ENCODE measurements around the gene DPP10. TPM values are rescaled to one million over a fixed set of nuclear protein-coding genes. Genes with fewer than 3 reads are reported as not detected.

The DPP10 gene
- total RNA-seq, 1 donor from 2014 or later, result 73.0 TPM

DNA sequence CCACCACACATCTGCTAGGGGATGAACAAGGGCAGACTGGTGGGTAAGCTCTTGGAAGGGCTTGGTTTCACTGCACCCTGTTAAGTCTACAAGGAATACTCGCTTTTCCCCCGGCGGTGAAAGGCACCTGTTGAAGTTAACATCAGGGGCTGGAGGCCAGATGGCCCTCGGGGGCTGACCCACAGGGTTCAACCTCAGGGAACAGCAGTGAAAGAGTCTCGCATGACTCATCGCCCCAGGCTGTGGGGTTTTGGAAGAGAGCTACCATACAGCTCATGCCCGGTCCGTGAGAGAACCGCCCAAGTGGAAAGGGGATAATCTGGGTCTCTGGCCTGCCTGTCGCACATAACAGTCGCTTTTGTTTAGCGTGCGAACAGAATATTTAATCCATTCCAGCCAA, 748.0 kb downstream of the DPP10 start:
- Mint-ChIP-seq H3K4me1 (peaks cover 6% of the 10 kb centered on the region), H3K9me3 (peaks cover 34% of the 10 kb centered on the region), H3K4me3 (no peak overlapping the region), H3K27ac (no peak overlapping the region), H3K36me3 (peaks cover 34% of the 10 kb centered on the region), H3K27me3 (ENCODE audit: low read depth) (no peaks in the 10 kb centered on the region)
- DNase-seq (ENCODE audit: low spot score in 2 of 2, unreplicated experiment in 2 of 2), result no peak
- TF ChIP-seq, protein P1, sequence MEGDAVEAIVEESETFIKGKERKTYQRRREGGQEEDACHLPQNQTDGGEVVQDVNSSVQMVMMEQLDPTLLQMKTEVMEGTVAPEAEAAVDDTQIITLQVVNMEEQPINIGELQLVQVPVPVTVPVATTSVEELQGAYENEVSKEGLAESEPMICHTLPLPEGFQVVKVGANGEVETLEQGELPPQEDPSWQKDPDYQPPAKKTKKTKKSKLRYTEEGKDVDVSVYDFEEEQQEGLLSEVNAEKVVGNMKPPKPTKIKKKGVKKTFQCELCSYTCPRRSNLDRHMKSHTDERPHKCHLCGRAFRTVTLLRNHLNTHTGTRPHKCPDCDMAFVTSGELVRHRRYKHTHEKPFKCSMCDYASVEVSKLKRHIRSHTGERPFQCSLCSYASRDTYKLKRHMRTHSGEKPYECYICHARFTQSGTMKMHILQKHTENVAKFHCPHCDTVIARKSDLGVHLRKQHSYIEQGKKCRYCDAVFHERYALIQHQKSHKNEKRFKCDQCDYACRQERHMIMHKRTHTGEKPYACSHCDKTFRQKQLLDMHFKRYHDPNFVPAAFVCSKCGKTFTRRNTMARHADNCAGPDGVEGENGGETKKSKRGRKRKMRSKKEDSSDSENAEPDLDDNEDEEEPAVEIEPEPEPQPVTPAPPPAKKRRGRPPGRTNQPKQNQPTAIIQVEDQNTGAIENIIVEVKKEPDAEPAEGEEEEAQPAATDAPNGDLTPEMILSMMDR (IDR thresholded peaks at IDR 0.05; ENCODE audit: unreplicated experiment), result no peak

DNA sequence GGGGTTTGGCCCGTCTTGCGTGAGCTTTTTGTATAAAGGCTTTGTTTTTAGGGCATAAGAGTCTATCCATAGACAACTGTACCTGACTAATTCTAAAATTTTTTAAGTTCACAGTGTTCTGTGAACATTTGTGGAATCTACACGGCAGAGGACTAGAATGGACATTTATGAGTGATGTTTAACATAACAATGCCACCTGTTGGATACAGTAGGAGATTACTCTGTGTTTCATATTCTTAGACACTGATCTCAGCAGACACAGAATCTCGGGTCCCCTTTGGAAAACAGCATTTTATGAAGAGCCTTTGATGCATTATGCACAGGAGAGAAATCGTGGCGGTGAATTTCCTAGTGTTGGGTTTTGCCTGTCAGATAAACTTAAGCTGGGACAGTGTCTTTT, 752.2 kb downstream of the DPP10 start:
- TF ChIP-seq, protein P1 (IDR thresholded peaks at IDR 0.05; ENCODE audit: unreplicated experiment), result no peak
- peaks cover 19% of the 10 kb centered on the region for H3K36me3 Mint-ChIP-seq
- peaks cover 35% of the 10 kb centered on the region for H3K4me1 Mint-ChIP-seq
- no peak overlapping the region for H3K27ac Mint-ChIP-seq
- H3K27me3 Mint-ChIP-seq (ENCODE audit: low read depth), result no peaks in the 10 kb centered on the region
- H3K4me3 Mint-ChIP-seq, result no peak overlapping the region
- no peak for DNase-seq (ENCODE audit: low spot score in 2 of 2, unreplicated experiment in 2 of 2)
- H3K9me3 Mint-ChIP-seq, result peaks cover 12% of the 10 kb centered on the region

DNA sequence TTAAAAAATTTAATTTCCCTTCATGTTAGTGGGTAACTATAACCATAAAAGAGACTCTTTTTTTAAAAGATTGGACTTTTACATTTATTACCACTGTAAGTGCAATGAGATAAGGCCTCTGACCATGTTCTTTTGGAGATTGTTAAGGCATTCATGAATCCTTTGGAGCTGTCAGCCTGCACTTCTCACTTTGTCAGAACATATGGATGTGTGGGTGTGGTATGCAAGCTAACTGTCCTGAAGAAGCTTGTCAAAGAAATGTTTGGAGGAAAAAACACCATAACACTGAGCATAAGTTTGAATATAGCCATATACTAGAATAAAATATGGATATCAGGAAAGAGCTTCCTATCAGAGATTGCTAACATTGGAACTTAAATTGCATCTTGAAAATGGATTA, 754.1 kb downstream of the DPP10 start:
- DNase-seq (ENCODE audit: low spot score in 2 of 2, unreplicated experiment in 2 of 2), result no peak
- H3K36me3 Mint-ChIP-seq, result peaks cover 4% of the 10 kb centered on the region
- H3K27ac Mint-ChIP-seq, result peak overlapping the region; percentile 78
- no peaks in the 10 kb centered on the region for H3K9me3 Mint-ChIP-seq
- H3K27me3 Mint-ChIP-seq (ENCODE audit: low read depth), result no peaks in the 10 kb centered on the region
- no peak overlapping the region for H3K4me3 Mint-ChIP-seq
- TF ChIP-seq, protein P1 (IDR thresholded peaks at IDR 0.05; ENCODE audit: unreplicated experiment), result no peak
- peaks cover 47% of the 10 kb centered on the region for H3K4me1 Mint-ChIP-seq

DNA sequence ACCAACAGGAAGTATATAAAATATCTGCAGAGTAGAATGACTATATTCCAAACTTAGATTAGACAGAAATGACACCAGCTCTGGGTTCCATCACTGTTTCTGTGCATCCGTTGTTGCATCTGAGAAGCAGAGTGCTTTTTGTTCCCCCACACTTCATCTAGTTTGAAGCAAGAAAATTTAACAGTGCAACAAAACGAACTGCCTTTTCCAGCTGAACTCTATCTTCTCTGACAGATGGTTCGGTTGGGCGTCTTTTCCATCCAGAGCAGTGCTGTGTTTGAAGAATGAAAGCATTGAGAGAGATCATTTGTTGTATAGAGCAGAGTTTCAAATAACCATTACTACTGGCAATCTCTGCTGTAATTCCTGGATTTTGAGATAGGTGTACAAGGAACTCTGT, 757.5 kb downstream of the DPP10 start:
- peak overlapping the region; percentile 39 for H3K27ac Mint-ChIP-seq
- no peak for DNase-seq (ENCODE audit: low spot score in 2 of 2, unreplicated experiment in 2 of 2)
- H3K4me3 Mint-ChIP-seq, result no peak overlapping the region
- no peaks in the 10 kb centered on the region for H3K27me3 Mint-ChIP-seq (ENCODE audit: low read depth)
- TF ChIP-seq, protein P1 (IDR thresholded peaks at IDR 0.05; ENCODE audit: unreplicated experiment), result no peak
- peaks cover 19% of the 10 kb centered on the region for H3K36me3 Mint-ChIP-seq
- H3K4me1 Mint-ChIP-seq, result peaks cover 42% of the 10 kb centered on the region
- peaks cover 10% of the 10 kb centered on the region for H3K9me3 Mint-ChIP-seq

DNA sequence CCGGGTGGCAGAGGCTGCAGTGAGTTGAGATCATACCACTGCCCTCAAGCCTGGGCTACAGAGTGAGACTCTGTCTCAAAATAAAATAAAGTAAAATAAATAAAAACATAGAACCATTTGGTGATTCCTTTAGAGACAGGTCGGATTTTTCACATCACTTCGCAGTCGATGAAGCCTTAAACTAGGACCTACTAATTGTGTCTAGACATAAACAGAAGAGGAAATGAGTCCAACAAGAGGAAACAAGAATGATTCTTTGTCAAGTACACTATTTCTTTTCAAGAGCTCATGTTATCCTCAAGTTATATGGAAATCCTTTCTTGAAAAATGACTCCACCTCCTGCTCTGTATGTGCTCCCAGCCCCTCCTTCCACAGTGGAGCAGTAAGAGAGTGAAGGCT, 758.9 kb downstream of the DPP10 start:
- TF ChIP-seq, protein P1 (IDR thresholded peaks at IDR 0.05; ENCODE audit: unreplicated experiment), result no peak
- no peak overlapping the region for H3K27ac Mint-ChIP-seq

More for the DNA sequence above, 758.9 kb downstream of the DPP10 start:
- Mint-ChIP-seq H3K27me3 (ENCODE audit: low read depth) (no peaks in the 10 kb centered on the region), H3K9me3 (peaks cover 19% of the 10 kb centered on the region), H3K36me3 (peaks cover 29% of the 10 kb centered on the region), H3K4me3 (no peak overlapping the region), H3K4me1 (peaks cover 34% of the 10 kb centered on the region)
- no peak for DNase-seq (ENCODE audit: low spot score in 2 of 2, unreplicated experiment in 2 of 2)
